Lower leg skin (tissue), 3 donors: ENCODE measurements around the gene ADGRG4.

Experiments used
- CTCF ChIP-seq, 3 donors: fragments of 450-650 bp; IDR thresholded peaks; one replicate each; pipeline ENCODE4 v1.5.1; 2016; ENCODE audit warnings: antibody characterized with exemption in 3 of 3, mild to moderate bottlenecking in 3 of 3, moderate library complexity in 2 of 3
- POLR2A ChIP-seq, 2 donors: fragments of 450-650 bp; IDR thresholded peaks; one replicate each; pipeline ENCODE4 v1.6.1; 2016 to 2017; ENCODE audit warnings: antibody characterized with exemption in 2 of 2, mild to moderate bottlenecking in 1 of 2, moderate library complexity in 1 of 2

DNA sequence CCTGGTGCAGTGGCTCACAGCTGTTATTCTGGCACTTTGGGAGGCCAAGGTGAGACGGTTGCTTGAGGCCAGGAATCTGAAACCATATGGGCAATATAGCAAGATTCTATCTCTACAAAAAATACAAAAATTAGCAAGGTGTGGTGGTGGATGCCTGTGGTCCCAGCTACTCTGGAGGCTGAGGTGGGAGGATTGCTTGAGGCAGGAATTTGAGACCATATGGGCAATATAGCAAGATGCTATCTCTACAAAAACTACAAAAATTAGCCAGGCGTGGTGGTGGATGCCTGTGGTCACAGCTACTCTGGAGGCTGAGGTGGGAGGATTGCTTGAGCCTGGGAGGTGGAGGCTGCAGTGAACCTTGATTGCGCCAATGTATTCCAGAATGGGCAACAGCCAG lies 2.3 kb downstream of the ADGRG4 start:
- TF ChIP-seq CTCF (IDR thresholded peaks at IDR 0.05), result no peak
- no peak for TF ChIP-seq POLR2A (IDR thresholded peaks at IDR 0.05)
